Measurements from ENCODE around the gene BAG2. TPM values are rescaled to one million over a fixed set of nuclear protein-coding genes. Genes with fewer than 3 reads are reported as not detected.

BAG2 gene
- total and polyA plus RNA-seq, 2 of the 13 experiments (the other 11 are each of a cell fraction or from before 2014, with no cell fraction given) = 5.7 to 15.1 TPM

DNA sequence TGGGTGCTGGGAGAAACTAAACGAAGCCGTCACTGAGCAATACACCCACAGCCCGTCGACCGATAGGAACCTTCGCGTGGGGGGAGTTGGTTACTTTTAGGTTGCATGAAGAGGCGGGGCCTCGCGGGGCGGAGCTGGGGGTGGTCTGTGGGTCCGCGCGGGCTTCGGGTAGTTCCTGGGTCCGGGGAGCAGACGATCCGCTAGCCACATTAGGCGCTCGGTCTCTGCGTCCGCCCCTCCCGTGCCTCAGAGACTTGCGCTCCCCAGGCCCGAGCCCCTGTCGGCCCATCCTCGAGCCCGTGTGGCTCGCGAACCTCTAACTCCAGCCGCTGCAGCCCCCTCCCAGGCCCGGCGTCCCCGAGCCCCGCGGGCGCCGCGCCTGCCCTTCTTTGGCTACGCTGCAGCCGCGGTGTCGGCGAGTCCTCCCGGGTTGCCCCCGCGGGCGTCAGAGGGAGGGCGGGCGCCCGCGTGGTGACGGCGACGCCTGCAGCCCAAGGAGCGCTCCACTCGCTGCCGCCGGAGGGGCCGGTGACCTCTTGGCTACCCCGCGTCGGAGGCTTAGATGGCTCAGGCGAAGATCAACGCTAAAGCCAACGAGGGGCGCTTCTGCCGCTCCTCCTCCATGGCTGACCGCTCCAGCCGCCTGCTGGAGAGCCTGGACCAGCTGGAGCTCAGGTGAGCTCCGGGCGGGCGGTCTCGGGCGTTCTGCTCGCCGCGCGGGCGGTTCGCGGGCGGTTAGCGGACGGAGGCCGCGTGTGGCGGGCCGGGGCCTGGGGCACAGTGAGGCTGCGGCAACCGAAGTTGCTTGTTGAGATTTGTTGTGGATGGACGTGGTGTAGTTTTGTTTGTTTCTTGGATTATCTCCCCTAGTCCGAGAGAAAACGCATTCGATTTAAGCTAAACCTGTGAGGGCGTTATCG, at the start of gene BAG2 (continued):
- TF ChIP-seq KIAA2018 (CRISPR knock-in tag; IDR thresholded peaks at IDR 0.05; ENCODE audit: borderline replicate concordance) (0 out of 2 replicates have a peak, but pooled peaks have one; percentile 60), TFDP1 (CRISPR knock-in tag; IDR thresholded peaks at IDR 0.05; ENCODE audit: borderline replicate concordance) (peak; percentile 77; the same call in 1 of the 2 replicates), MIER3 (CRISPR knock-in tag; IDR thresholded peaks at IDR 0.05; ENCODE audit: borderline replicate concordance) (peak; percentile 36; the same call in 1 of the 2 replicates), ZUFSP (CRISPR knock-in tag; IDR thresholded peaks at IDR 0.05; ENCODE audit: borderline replicate concordance) (no peak), ZNF460 (CRISPR knock-in tag; IDR thresholded peaks at IDR 0.05; ENCODE audit: borderline replicate concordance) (no peak), ZNF572 (CRISPR knock-in tag; IDR thresholded peaks at IDR 0.05) (no peak), SNRNP70 (IDR thresholded peaks at IDR 0.05; ENCODE audit: low read depth, low read length) (no peak), FOSL1 (CRISPR knock-in tag; IDR thresholded peaks at IDR 0.05; ENCODE audit: borderline replicate concordance) (0 out of 2 replicates have a peak, but pooled peaks have one; percentile 8), KLF9 (CRISPR knock-in tag; IDR thresholded peaks at IDR 0.05; ENCODE audit: low read depth) (no peak), CTCF (CRISPR knock-in tag; IDR thresholded peaks at IDR 0.05) (peak; percentile 59)

Measured in HepG2 (cell line).